ENCODE measurements around the gene POLE. TPM values are rescaled to one million over a fixed set of nuclear protein-coding genes. Genes with fewer than 3 reads are reported as not detected.

POLE gene
- total RNA-seq, 1 experiment from 2014 or later: 62.9 TPM

DNA sequence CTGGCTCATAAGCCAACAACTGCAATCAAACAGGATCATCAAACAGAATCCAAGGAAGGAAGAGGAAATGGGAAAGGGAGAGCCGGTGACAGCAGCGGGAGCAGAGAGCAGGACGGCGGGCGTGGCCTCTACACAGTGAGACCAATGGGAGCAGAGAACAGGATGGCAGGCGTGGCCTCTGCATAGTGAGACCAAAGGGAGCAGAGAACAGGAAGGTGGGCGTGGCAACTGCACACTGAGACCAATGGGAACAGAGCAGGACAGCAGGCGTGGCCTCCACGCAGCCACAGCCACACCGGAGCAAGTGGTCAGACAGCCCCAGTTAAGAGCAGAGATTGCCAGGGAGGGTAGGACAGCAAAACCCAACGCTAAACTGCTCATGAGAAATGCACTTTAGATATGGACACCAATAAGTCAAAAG is 93.2 kb downstream of the POLE start:
- intact Hi-C loops (cut with micrococcal nuclease; ENCODE audit: unreplicated experiment): no loop called here
- Histone ChIP-seq H3K27me3 (ENCODE audit: insufficient read depth, low read depth) (peaks cover 25% of the 10 kb centered on the region), H3K4me2 (no peak overlapping the region), H3K27ac (no peak overlapping the region), H2AFZ (no peak overlapping the region), H3K4me3 (no peak overlapping the region), H3K9me2 (ENCODE audit: insufficient read depth) (no peaks in the 10 kb centered on the region), H4K20me1 (ENCODE audit: insufficient read depth) (no peaks in the 10 kb centered on the region), H3K36me3 (ENCODE audit: low read depth) (no peaks in the 10 kb centered on the region), H3K79me2 (ENCODE audit: low read depth) (no peaks in the 10 kb centered on the region), H3K9me3 (ENCODE audit: insufficient read depth, low read depth) (no peaks in the 10 kb centered on the region), H3F3A (ENCODE audit: insufficient read depth, low read depth) (peaks cover 12% of the 10 kb centered on the region), H3K4me1 (replicated peaks; ENCODE audit: insufficient read depth) (no peaks in the 10 kb centered on the region; the same call in 1 of the 2 replicates)
- TF ChIP-seq CTCF (conservative IDR thresholded peaks at IDR 0.05) (no peak), EZH2 (IDR thresholded peaks at IDR 0.05; ENCODE audit: low read depth) (no peak)
- peak; percentile 82 to 86 for DNase-seq
- CTCF ChIA-PET: no interaction called here
- POLR2A ChIA-PET (ENCODE audit: unreplicated experiment): no interaction called here
- no TSS peak for BruUV-seq (replicated peaks)

- H3K4me1 ChIP-seq (replicated peaks; ENCODE audit: insufficient read depth): no peaks in the 10 kb centered on the region; the same call in 1 of the 2 replicates
- H3K27me3 ChIP-seq (ENCODE audit: insufficient read depth, low read depth): peaks cover 29% of the 10 kb centered on the region
- TF ChIP-seq EZH2 (IDR thresholded peaks at IDR 0.05; ENCODE audit: low read depth): no peak
- TF ChIP-seq CTCF (conservative IDR thresholded peaks at IDR 0.05): no peak
- H3K4me3 ChIP-seq: no peak overlapping the region
- ChIA-PET CTCF (interaction anchor here (0.6 kb wide), 1 partner anchor 262 kb away, joined by 3 read pairs; no protein-coding TSS in a partner anchor), POLR2A (ENCODE audit: unreplicated experiment) (no interaction called here)
- H3K27ac ChIP-seq: no peak overlapping the region
- no TSS peak for BruUV-seq (replicated peaks)
- H3K9me3 ChIP-seq (ENCODE audit: insufficient read depth, low read depth): no peaks in the 10 kb centered on the region
- no peaks in the 10 kb centered on the region for H3K79me2 ChIP-seq (ENCODE audit: low read depth)
- intact Hi-C loops (cut with micrococcal nuclease; ENCODE audit: unreplicated experiment): no loop called here
- no peaks in the 10 kb centered on the region for H4K20me1 ChIP-seq (ENCODE audit: insufficient read depth)
- no peak overlapping the region for H2AFZ ChIP-seq
- no peaks in the 10 kb centered on the region for H3K36me3 ChIP-seq (ENCODE audit: low read depth)
- no peak overlapping the region for H3K4me2 ChIP-seq
- no peak for DNase-seq
- H3K9me2 ChIP-seq (ENCODE audit: insufficient read depth): no peaks in the 10 kb centered on the region
- peaks cover 8% of the 10 kb centered on the region for H3F3A ChIP-seq (ENCODE audit: insufficient read depth, low read depth)
Observed at GRCh38 chr12:132593521-132593920, 93.6 kb downstream of the POLE start.

DNA sequence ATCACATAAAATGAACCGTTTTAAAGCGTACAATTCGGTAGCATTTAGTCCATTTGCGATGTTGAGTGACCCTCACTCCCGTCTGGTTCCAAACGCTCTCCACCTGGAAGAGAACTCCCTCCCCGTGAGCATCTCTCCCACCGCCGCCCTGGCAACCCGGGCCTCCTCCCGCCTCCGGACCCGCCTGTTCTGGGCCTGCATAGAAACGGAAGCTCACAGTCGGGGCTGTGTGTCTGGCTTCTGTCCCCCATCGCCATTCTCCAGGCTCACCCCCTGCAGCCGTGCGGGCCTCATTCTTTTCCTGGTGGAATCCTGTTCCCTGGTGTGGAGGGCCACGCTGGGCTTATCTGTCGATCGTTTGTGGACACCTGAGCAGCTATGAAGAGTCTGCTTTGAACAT is 94.1 kb downstream of the POLE start:
- Histone ChIP-seq H3K27ac (no peak overlapping the region), H3K27me3 (ENCODE audit: insufficient read depth, low read depth) (peaks cover 29% of the 10 kb centered on the region), H3K4me2 (no peak overlapping the region), H3K36me3 (ENCODE audit: low read depth) (no peaks in the 10 kb centered on the region), H3K4me3 (no peak overlapping the region), H3K4me1 (replicated peaks; ENCODE audit: insufficient read depth) (no peaks in the 10 kb centered on the region; the same call in 1 of the 2 replicates), H2AFZ (no peak overlapping the region), H4K20me1 (ENCODE audit: insufficient read depth) (no peaks in the 10 kb centered on the region), H3K9me2 (ENCODE audit: insufficient read depth) (no peaks in the 10 kb centered on the region), H3F3A (ENCODE audit: insufficient read depth, low read depth) (peaks cover 8% of the 10 kb centered on the region), H3K79me2 (ENCODE audit: low read depth) (no peaks in the 10 kb centered on the region), H3K9me3 (ENCODE audit: insufficient read depth, low read depth) (no peaks in the 10 kb centered on the region)
- intact Hi-C loops (cut with micrococcal nuclease; ENCODE audit: unreplicated experiment): no loop called here
- no peak for TF ChIP-seq CTCF (conservative IDR thresholded peaks at IDR 0.05)
- TF ChIP-seq EZH2 (IDR thresholded peaks at IDR 0.05; ENCODE audit: low read depth): no peak
- no peak for DNase-seq
- POLR2A ChIA-PET (ENCODE audit: unreplicated experiment): no interaction called here
- CTCF ChIA-PET: interaction anchor here (0.6 kb wide), 1 partner anchor 262 kb away, joined by 3 read pairs; no protein-coding TSS in a partner anchor
- no TSS peak for BruUV-seq (replicated peaks)
